Adrenal gland (tissue), 5 donors: ENCODE data around the gene CHP1.

Source experiments
- POLR2A ChIP-seq, 2 donors: fragments of 450-650 bp; IDR thresholded peaks; one replicate each; pipeline ENCODE4 v1.6.1; 2017; ENCODE audit warnings: antibody characterized with exemption in 2 of 2, mild to moderate bottlenecking in 2 of 2, moderate library complexity in 1 of 2
- TF ChIP-seq, protein P1 (sequence below), 6 experiments: fragments of 450-650 bp in 4 of 6; fragments of 200-600 bp in 2 of 6; sonication (generic) in 1 of 6; IDR thresholded peaks; 1 replicate in 5 of 6; 2 replicates in 1 of 6; pipeline versions ENCODE4 v1.5.1 to v1.8.0; 2016 to 2021; ENCODE audit warnings: antibody characterized with exemption in 6 of 6, mild to moderate bottlenecking in 2 of 6, moderate library complexity in 1 of 6
- donor health status: DM: no; HTN: no; CAD: no.

DNA sequence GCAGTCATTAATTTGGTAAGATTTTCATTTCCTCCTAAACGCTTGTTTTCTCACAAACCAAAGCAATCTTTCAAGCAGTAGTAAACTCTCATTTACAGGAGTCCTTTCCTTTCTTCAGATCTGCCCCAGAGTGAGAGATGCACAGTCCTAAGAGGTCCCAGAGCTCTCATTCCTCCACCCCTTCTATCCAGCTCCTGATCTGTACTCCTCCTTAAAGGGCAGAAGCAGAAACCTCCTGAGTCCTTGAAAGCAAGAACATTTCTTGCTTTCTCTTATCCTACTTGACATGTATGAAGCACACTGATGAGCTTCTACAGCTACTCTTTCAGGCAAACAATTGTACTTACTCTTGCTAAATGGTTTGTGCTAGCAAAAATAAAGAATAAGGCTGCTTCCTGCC is 12.2 kb upstream of the CHP1 start:
- TF ChIP-seq, protein P1, sequence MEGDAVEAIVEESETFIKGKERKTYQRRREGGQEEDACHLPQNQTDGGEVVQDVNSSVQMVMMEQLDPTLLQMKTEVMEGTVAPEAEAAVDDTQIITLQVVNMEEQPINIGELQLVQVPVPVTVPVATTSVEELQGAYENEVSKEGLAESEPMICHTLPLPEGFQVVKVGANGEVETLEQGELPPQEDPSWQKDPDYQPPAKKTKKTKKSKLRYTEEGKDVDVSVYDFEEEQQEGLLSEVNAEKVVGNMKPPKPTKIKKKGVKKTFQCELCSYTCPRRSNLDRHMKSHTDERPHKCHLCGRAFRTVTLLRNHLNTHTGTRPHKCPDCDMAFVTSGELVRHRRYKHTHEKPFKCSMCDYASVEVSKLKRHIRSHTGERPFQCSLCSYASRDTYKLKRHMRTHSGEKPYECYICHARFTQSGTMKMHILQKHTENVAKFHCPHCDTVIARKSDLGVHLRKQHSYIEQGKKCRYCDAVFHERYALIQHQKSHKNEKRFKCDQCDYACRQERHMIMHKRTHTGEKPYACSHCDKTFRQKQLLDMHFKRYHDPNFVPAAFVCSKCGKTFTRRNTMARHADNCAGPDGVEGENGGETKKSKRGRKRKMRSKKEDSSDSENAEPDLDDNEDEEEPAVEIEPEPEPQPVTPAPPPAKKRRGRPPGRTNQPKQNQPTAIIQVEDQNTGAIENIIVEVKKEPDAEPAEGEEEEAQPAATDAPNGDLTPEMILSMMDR (IDR thresholded peaks at IDR 0.05), result no peak
- TF ChIP-seq POLR2A (IDR thresholded peaks at IDR 0.05), result no peak
